Brain pericyte (primary cell): Measurements from ENCODE around the gene SPSB3.
"Not testable (repeated sequence)": the region's sequence is repeated elsewhere in the genome, so short reads cannot be mapped to it uniquely, and the experiment has no call there.

ENCODE experiments used
- DNase-seq: peaks from one replicate; pipeline ENCODE4 v3.0.0-alpha.2; 2012; ENCODE audit warnings: low read depth, low spot score

Gene SPSB3

DNA sequence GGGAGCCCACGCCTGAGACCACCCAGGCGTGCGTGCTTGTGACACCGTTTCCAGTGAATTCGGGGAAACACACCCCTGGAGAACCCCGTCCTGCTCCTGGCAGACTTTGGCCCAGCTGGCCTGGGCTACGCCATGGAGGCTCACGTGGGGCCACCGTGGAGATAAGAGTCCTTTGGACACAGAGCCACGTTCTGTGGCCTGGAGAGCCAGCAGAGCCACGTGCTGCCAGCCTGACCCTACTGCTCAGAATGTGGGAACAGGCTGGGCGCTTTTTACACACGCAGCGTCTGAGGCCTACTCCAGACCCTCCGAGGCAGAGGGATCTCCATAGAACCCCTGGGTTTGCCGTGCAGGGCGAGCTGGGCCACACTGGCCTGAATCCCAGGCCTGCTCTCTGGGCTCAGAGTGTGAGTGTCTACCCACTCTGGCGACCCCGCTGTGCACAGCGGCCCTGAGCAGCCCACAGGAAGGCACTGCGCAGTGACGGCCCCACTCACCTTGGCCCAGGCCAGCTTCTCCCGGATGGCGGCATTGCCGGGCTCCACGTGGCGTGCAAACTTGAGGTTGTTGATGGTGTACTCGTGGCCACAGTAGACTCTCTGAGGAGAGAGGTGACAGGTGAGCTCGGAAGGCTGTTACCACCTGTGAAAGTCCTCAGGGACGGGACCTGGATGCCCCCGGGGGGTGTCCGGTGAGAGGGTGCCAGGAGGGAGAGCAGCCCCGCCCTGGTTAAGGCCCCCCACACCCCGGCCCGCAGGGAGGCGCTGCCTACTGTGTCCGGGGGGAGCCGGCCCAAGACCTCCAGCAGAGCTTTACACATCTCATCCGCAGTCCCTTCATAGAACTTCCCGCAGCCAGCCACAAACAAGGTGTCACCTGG lies 34.3 kb upstream of the SPSB3 start:
- no peak for DNase-seq

GRCh38 chr16:1815461-1815860 lies 33.1 kb upstream of the SPSB3 start:
- DNase-seq: no peak

GRCh38 chr16:1812732-1813163 lies 30.4 kb upstream of the SPSB3 start:
- no peak for DNase-seq

- DNase-seq: no peak
These were observed 28.2 kb upstream of the SPSB3 start for GRCh38 chr16:1810536-1810935.

DNA sequence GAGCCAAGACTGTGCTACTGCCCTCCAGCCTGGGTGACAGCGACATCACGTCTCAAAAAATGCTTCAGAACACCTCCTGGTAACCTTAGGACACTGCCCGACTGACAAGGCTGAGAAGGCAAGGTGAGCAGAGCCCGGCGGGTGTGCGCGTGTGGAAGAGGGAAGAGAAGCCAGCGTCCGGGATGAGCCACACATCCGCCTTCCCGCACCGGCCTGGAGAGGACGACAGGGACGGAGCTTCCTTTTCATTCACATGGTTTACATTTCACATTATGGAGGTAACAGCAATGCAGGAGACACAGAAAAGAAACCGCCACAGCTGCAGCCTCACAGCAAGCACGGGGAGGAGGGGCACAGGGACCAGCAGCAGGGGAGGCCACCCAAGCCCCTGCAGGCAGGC lies 27.7 kb upstream of the SPSB3 start:
- no peak for DNase-seq

- DNase-seq: no peak
These were observed 27.0 kb upstream of the SPSB3 start for GRCh38 chr16:1809281-1809801.

DNA sequence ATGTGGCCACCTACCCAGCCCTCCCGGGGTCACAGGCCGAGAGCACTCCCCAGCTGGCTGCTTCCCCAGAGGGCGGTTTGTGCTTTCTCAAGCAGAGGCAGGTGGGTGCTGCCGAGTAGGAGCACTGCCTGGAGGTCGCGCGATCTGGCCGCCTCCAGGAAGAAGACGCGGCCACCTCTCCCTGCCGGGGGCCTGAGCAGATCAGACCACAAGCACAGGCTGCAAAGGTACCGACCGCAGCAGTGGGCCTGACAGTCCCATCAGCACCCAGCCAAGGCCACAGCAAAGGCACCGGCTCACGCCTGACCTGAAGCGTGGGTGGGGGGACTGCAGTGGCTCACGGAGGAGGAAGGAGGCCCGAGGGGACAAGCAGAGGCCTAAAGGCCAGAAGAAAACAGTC lies 26.3 kb upstream of the SPSB3 start:
- no peak for DNase-seq

- DNase-seq: no peak
These were observed 25.3 kb upstream of the SPSB3 start for GRCh38 chr16:1807626-1808025.

GRCh38 chr16:1800701-1801100 lies 18.3 kb upstream of the SPSB3 start:
- DNase-seq: no peak

- not testable (repeated sequence) for DNase-seq
These were observed 16.9 kb upstream of the SPSB3 start for GRCh38 chr16:1799263-1799662.

GRCh38 chr16:1794908-1795666 lies 12.7 kb upstream of the SPSB3 start:
- DNase-seq: no peak

DNA sequence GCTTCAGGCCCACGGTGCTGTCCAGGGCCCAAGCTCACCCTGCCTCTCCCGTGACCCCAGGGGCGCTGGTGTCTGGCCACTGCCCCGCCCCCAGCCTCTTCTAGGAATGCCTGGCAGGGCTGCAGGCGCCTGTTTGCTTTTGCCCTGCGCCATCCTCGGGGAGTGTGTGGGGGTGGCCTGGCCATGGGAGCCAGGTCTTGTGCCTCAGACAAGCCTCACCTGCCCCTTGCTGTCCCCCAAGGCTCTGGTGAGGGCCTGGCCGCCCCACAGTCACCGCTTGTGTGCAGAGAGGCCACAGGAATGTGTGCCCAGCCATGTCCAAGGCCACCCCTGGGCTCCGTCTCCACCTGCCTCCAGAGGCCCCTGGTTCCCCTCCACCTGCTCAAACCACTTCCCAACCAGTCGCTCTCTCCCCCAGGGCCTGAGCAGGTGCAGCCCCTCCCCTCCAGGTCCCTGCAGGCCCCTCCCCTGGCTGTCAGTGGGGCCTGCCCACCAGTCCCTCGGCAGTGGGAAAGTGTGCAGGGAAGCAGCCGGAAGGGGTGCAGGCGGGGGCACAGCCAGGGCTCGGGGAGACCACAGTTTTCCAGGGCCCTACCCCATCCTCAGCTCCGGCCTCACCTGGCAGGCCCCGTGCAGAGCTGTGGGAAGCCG lies 12.0 kb upstream of the SPSB3 start:
- no peak for DNase-seq

DNA sequence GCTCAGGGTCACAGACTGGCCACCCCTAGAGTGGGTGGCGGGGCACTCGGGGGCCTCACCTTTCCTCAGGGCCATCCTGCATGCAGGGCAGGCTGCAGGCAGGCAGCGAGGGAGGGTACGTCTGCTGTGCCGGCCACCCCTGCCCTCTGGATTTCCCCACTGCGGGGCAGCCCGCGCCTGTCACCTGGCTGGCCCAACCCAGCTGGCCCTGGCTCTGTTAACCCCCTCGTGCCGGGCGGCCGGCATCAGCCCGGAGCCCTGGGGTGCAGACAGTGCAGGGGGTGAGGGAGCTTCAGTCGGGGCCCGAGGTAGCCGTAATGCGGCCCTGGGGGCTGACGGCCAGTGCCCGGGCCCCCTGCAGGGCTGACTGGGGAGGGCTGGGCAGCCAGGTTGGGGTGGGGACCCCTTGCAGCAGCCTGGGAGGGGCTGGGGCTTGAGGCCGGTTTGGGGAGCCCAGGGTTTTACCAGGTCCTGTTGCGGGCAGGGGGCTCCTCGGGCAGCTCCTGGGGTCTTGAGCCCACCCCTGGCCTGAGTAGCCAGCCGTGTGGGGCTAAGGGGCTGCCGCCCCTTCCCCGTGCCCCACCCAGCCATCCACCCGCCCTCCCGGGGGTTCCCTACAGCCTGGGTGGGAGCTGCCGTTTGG lies 11.3 kb upstream of the SPSB3 start, which contains the start of gene IGFALS:
Gene IGFALS (minus strand): TSS at position 128 of the 643 bp plus-strand sequence. CDS start 53 bp downstream, at position 75.
- no peak for DNase-seq

- DNase-seq: no peak
These were observed 10.6 kb upstream of the SPSB3 start for GRCh38 chr16:1792836-1793577.

DNA sequence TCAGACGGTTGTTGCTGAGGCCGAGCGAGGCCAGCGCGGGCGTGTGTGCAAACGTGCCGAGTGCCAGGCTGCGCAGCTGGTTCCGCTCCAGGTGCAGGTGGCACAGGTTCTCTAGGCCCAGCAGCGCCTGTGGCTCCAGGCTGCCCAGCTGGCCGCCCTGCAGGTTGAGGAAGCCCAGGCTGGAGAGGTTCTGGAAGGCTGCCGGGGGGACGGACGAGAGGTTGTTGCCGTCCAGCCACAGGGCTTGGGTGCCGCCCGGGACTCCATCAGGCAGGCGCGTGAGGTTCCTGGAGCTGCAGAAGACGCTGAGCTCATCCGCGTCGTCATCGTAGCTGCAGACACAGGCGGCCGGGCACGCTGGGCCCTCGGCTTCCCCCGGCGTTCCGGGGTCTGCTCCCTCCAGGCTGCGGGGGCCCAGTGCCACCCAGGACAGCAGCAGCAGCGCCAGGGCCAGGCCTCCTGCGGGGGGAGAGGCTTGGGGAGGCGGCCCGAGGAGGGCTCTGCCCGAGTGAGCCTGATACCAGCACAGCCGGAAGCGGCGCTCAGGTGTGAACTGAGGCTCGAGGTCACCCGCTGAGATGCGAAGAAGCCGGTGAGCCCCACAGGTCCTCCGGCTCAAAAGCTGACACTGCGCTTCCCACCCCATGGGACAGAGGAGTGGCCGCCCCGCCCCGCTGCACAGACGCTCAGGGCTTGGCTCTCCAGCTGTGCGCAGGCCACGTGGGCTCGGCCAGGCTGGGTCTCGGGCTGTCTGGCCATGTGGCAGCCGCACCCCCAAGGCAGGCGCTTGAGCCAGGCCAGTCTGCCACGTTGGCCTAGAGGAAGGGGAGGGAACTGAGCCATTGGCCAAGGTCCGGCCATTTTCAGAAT lies 9.8 kb upstream of the SPSB3 start:
- no peak for DNase-seq

- no peak for DNase-seq
These were observed 9.0 kb upstream of the SPSB3 start for GRCh38 chr16:1791256-1791942.

GRCh38 chr16:1790611-1791255 lies 8.4 kb upstream of the SPSB3 start:
- DNase-seq: no peak

DNA sequence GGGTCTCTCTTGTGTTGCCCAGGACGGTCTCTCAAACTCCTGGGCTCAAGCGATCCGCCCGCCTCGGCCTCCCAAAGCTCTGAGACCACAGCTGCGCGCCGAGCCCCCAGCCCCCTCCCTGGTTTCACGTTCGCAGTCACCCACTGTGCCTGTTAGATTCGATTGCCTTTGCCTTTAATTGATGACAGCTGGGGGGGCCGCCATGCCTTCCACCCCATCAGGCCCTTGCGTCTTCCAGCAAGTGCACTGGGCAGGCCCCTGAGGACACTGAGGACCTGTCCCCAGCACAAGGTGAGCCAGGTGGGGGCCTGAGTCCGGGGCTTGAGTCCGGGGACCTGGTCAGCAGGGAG lies 7.9 kb upstream of the SPSB3 start:
- DNase-seq: no peak

DNA sequence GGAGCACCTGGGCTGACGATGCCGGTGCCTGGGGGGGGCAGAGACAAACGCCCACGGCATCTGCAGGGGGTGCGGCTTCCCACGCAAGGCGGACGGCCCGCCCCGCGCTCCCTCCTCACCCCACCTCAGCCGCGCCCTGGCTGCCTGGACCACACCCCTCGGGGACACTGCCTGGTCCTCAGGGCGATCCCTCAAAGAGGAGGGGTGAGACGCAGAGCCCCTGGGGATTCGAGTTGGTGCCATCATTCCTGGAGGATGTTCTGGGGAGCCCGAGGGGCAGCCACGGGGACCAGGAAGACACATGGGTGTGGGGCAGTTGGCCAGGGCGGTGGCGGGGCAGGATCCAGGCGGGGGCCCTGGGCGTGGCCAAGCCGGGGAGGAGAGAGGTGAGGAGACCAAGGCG lies 7.3 kb upstream of the SPSB3 start:
- DNase-seq: no peak
